MM.1S (cell line): ENCODE measurements around the gene TCERG1L.

Source experiments
- EZH2 ChIP-seq: fragments of 300-600 bp; sonication (generic); optimal IDR thresholded peaks from 2 replicates; pipeline ENCODE3; 2017; ENCODE audit warnings: low read depth, mild to moderate bottlenecking, antibody characterized with exemption, low read length, mixed read lengths
- EZH2phosphoT487 ChIP-seq: fragments of 300-600 bp; sonication (generic); IDR thresholded peaks from 2 replicates; pipeline ENCODE4 v1.6.1; 2018; ENCODE audit warnings: antibody characterized with exemption, low read length
- TF ChIP-seq, protein P1 (sequence below): fragments of 300-600 bp; sonication (generic); IDR thresholded peaks from 2 replicates; pipeline ENCODE4 v1.5.1; 2016; ENCODE audit warnings: antibody characterized with exemption, low read length, mixed read lengths

DNA sequence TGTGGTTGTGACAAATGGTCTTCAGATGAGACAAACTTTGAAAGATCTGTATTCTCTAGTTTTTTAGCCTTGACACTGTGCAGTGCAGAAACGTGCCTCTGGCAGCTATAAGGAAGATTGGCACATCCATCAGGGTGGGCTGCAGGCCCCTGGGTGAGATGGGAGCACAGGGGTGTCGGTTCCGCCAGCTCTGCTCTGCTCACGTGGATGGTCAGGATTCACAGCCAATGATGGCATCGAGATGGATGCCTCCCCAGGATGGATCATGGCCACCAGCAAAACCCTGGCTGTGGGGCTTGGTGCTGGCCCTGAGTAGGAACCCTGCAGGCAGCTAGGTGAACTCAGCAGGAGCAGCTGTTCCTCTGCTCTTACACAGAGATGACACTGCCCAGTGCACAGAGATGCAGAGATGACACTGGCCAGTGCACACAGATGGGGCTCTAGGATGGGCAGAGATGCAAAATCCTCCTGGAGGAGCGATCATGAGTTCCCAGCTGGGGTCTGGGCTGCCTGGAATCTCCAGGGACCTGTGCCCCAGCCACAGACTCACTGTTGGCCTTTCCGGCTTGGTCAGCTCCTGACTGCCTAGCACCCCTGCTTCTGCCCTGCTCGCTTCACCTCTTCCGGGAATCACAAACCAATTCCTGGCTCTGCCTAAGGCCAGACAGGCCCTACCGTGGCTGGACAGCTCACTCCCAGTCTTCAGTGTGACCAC lies 185.9 kb downstream of the TCERG1L start:
- TF ChIP-seq EZH2 (no peak), EZH2phosphoT487 (no peak)
- TF ChIP-seq, protein P1, sequence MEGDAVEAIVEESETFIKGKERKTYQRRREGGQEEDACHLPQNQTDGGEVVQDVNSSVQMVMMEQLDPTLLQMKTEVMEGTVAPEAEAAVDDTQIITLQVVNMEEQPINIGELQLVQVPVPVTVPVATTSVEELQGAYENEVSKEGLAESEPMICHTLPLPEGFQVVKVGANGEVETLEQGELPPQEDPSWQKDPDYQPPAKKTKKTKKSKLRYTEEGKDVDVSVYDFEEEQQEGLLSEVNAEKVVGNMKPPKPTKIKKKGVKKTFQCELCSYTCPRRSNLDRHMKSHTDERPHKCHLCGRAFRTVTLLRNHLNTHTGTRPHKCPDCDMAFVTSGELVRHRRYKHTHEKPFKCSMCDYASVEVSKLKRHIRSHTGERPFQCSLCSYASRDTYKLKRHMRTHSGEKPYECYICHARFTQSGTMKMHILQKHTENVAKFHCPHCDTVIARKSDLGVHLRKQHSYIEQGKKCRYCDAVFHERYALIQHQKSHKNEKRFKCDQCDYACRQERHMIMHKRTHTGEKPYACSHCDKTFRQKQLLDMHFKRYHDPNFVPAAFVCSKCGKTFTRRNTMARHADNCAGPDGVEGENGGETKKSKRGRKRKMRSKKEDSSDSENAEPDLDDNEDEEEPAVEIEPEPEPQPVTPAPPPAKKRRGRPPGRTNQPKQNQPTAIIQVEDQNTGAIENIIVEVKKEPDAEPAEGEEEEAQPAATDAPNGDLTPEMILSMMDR: no peak
